ENCODE data around the gene ZC3H7B. TPM values are rescaled to one million over a fixed set of nuclear protein-coding genes. Genes with fewer than 3 reads are reported as not detected.
"Not testable (repeated sequence)": the region's sequence is repeated elsewhere in the genome, so short reads cannot be mapped to it uniquely, and the experiment has no call there.

Gene ZC3H7B
- total RNA-seq, 1 experiment from 2014 or later: 34.8 TPM

GRCh38 chr22:41290262-41291221, 10.8 kb upstream of the ZC3H7B start:
- H3K4me3 ChIP-seq (ENCODE audit: low read length): no peak overlapping the region
- H3K9ac ChIP-seq (ENCODE audit: low read length): no peak overlapping the region
- H2AFZ ChIP-seq (ENCODE audit: low read length): no peak overlapping the region
- intact Hi-C loops (cut with micrococcal nuclease): no loop called here
- no TSS peak for BruUV-seq (replicated peaks)
- no peaks in the 10 kb centered on the region for H3K9me3 ChIP-seq (ENCODE audit: low read length)
- H3K27ac ChIP-seq (ENCODE audit: low read length): peak overlapping the region; percentile 69
- DNase-seq (peak; percentile 81), ATAC-seq (0 out of 2 replicates have a peak, but pooled peaks have one; percentile 4)
- no peaks in the 10 kb centered on the region for H3K36me3 ChIP-seq (ENCODE audit: low read depth, low read length)
- peaks cover 4% of the 10 kb centered on the region for H3F3A ChIP-seq (ENCODE audit: low read length, unreplicated experiment)
- H4K20me1 ChIP-seq (ENCODE audit: low read length): no peaks in the 10 kb centered on the region
- TF ChIP-seq, protein P1, sequence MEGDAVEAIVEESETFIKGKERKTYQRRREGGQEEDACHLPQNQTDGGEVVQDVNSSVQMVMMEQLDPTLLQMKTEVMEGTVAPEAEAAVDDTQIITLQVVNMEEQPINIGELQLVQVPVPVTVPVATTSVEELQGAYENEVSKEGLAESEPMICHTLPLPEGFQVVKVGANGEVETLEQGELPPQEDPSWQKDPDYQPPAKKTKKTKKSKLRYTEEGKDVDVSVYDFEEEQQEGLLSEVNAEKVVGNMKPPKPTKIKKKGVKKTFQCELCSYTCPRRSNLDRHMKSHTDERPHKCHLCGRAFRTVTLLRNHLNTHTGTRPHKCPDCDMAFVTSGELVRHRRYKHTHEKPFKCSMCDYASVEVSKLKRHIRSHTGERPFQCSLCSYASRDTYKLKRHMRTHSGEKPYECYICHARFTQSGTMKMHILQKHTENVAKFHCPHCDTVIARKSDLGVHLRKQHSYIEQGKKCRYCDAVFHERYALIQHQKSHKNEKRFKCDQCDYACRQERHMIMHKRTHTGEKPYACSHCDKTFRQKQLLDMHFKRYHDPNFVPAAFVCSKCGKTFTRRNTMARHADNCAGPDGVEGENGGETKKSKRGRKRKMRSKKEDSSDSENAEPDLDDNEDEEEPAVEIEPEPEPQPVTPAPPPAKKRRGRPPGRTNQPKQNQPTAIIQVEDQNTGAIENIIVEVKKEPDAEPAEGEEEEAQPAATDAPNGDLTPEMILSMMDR (conservative IDR thresholded peaks at IDR 0.05; ENCODE audit: low read depth, low read length): no peak
- TF ChIP-seq EZH2phosphoT487 (IDR thresholded peaks at IDR 0.05; ENCODE audit: borderline replicate concordance, low read length) (no peak), EZH2 (IDR thresholded peaks at IDR 0.05; ENCODE audit: low read length, unreplicated experiment) (no peak)
- peak overlapping the region; percentile 61 for H3K4me2 ChIP-seq (ENCODE audit: low read length)
- H3K79me2 ChIP-seq (ENCODE audit: low read length): peaks cover 4% of the 10 kb centered on the region
- CTCF ChIA-PET: interaction anchor here (0.7 kb wide), 1 partner anchor 156 kb away, joined by 3 read pairs; the partner anchor contains the start of gene TOB2
- H3K4me1 ChIP-seq (ENCODE audit: insufficient read depth, low read length): peaks cover 38% of the 10 kb centered on the region
- no peaks in the 10 kb centered on the region for H3K9me2 ChIP-seq (replicated peaks; ENCODE audit: low read length)
- POLR2A ChIA-PET (ENCODE audit: unreplicated experiment): no interaction called here
- H3K27me3 ChIP-seq (ENCODE audit: low read length): no peaks in the 10 kb centered on the region

DNA sequence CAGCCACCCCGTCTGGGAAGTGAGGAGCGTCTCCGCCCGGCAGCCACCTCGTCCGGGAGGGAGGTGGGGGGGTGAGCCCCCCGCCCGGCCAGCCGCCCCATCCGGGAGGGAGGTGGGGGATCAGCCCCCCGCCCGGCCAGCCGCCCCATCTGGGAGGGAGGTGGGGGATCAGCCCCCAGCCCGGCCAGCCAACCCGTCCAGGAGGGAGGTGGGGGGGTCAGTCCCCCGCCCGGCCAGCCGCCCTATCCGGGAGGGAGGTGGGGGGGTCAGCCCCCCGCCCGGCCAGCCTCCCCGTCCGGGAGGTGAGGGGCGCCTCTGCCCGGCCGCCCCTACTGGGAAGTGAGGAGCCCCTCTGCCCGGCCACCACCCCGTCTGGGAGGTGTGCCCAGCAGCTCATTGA, 6.5 kb upstream of the ZC3H7B start:
- POLR2A ChIA-PET (ENCODE audit: unreplicated experiment); intact Hi-C loops (cut with micrococcal nuclease); ATAC-seq; H3K9me3 ChIP-seq (ENCODE audit: low read length); BruUV-seq (replicated peaks); H3K27ac ChIP-seq (ENCODE audit: low read length); H3K4me3 ChIP-seq (ENCODE audit: low read length); H3K9ac ChIP-seq (ENCODE audit: low read length); H3K79me2 ChIP-seq (ENCODE audit: low read length); H3K27me3 ChIP-seq (ENCODE audit: low read length); H4K20me1 ChIP-seq (ENCODE audit: low read length); CTCF ChIA-PET; H3K4me2 ChIP-seq (ENCODE audit: low read length); H2AFZ ChIP-seq (ENCODE audit: low read length); DNase-seq; H3K36me3 ChIP-seq (ENCODE audit: low read depth, low read length); H3F3A ChIP-seq (ENCODE audit: low read length, unreplicated experiment); H3K9me2 ChIP-seq (replicated peaks; ENCODE audit: low read length): not testable (repeated sequence)
- H3K4me1 ChIP-seq (ENCODE audit: insufficient read depth, low read length): peaks cover 12% of the 10 kb centered on the region

- ATAC-seq: no peak
- no peaks in the 10 kb centered on the region for H3K36me3 ChIP-seq (ENCODE audit: low read depth, low read length)
- POLR2A ChIA-PET (ENCODE audit: unreplicated experiment): no interaction called here
- peaks cover 4% of the 10 kb centered on the region for H3K4me1 ChIP-seq (ENCODE audit: insufficient read depth, low read length)
- H3K9me3 ChIP-seq (ENCODE audit: low read length): no peaks in the 10 kb centered on the region
- peaks cover 15% of the 10 kb centered on the region for H3K79me2 ChIP-seq (ENCODE audit: low read length)
- BruUV-seq (replicated peaks): no TSS peak
- H3K4me3 ChIP-seq (ENCODE audit: low read length): no peak overlapping the region
- H3K4me2 ChIP-seq (ENCODE audit: low read length): no peak overlapping the region
- no peaks in the 10 kb centered on the region for H3K9me2 ChIP-seq (replicated peaks; ENCODE audit: low read length)
- intact Hi-C loops (cut with micrococcal nuclease): no loop called here
- H2AFZ ChIP-seq (ENCODE audit: low read length): no peak overlapping the region
- H4K20me1 ChIP-seq (ENCODE audit: low read length): no peaks in the 10 kb centered on the region
- no peak overlapping the region for H3K27ac ChIP-seq (ENCODE audit: low read length)
- no peak for DNase-seq
- TF ChIP-seq, protein P1 (conservative IDR thresholded peaks at IDR 0.05; ENCODE audit: low read depth, low read length): no peak
- TF ChIP-seq EZH2 (IDR thresholded peaks at IDR 0.05; ENCODE audit: low read length, unreplicated experiment): no peak
- no peak for TF ChIP-seq EZH2phosphoT487 (IDR thresholded peaks at IDR 0.05; ENCODE audit: borderline replicate concordance, low read length)
- CTCF ChIA-PET: interaction anchor here (0.6 kb wide), 1 partner anchor 536 kb away, joined by 3 read pairs; no protein-coding TSS in a partner anchor
- H3F3A ChIP-seq (ENCODE audit: low read length, unreplicated experiment): no peaks in the 10 kb centered on the region
- H3K27me3 ChIP-seq (ENCODE audit: low read length): no peaks in the 10 kb centered on the region
- H3K9ac ChIP-seq (ENCODE audit: low read length): no peak overlapping the region
Observed at GRCh38 chr22:41296826-41297667, 4.3 kb upstream of the ZC3H7B start.
